ENCODE measurements around the gene PNLIPRP2.

The PNLIPRP2 gene

GRCh38 chr10:116629340-116629739 lies 8.6 kb downstream of the PNLIPRP2 start:
- Mint-ChIP-seq H3K4me3 (no peak overlapping the region), H3K27ac (no peak overlapping the region), H3K36me3 (ENCODE audit: low read depth) (no peaks in the 10 kb centered on the region), H3K9me3 (no peaks in the 10 kb centered on the region), H3K27me3 (ENCODE audit: low read depth) (no peaks in the 10 kb centered on the region), H3K4me1 (ENCODE audit: low read depth) (no peaks in the 10 kb centered on the region)

GRCh38 chr10:116630020-116630419 lies 9.3 kb downstream of the PNLIPRP2 start:
- no peak overlapping the region for H3K4me3 Mint-ChIP-seq
- H3K4me1 Mint-ChIP-seq (ENCODE audit: low read depth): no peaks in the 10 kb centered on the region
- no peaks in the 10 kb centered on the region for H3K36me3 Mint-ChIP-seq (ENCODE audit: low read depth)
- H3K27ac Mint-ChIP-seq: no peak overlapping the region
- H3K9me3 Mint-ChIP-seq: no peaks in the 10 kb centered on the region
- no peaks in the 10 kb centered on the region for H3K27me3 Mint-ChIP-seq (ENCODE audit: low read depth)

- Mint-ChIP-seq H3K27ac (no peak overlapping the region), H3K4me3 (no peak overlapping the region), H3K4me1 (ENCODE audit: low read depth) (no peaks in the 10 kb centered on the region), H3K36me3 (ENCODE audit: low read depth) (no peaks in the 10 kb centered on the region), H3K27me3 (ENCODE audit: low read depth) (no peaks in the 10 kb centered on the region), H3K9me3 (no peaks in the 10 kb centered on the region)
Measured at GRCh38 chr10:116631871-116632295, 11.1 kb downstream of the PNLIPRP2 start.

GRCh38 chr10:116632596-116633215 lies 12.0 kb downstream of the PNLIPRP2 start:
- Mint-ChIP-seq H3K27me3 (ENCODE audit: low read depth) (no peaks in the 10 kb centered on the region), H3K9me3 (no peaks in the 10 kb centered on the region), H3K4me3 (no peak overlapping the region), H3K36me3 (ENCODE audit: low read depth) (no peaks in the 10 kb centered on the region), H3K4me1 (ENCODE audit: low read depth) (no peaks in the 10 kb centered on the region), H3K27ac (no peak overlapping the region)

DNA sequence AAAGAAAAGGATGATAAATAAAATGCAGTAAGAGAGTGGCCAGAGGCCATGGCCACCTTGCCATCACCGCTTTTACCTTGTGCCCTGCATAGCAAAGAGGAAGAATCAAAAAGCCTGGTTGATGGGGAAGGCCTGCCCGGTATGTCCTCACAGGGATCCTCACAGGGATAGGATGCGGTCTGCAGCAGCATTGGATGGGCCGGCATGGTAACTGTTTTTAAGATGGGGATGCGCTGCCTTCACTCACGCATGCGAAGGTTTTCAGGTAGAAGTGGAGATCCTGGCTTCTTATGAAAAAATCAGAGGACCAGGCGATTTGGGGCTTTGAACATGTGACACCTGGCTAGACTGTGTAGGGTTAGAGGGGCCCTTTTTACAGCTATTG lies 12.5 kb downstream of the PNLIPRP2 start:
- no peak overlapping the region for H3K4me3 Mint-ChIP-seq
- no peaks in the 10 kb centered on the region for H3K36me3 Mint-ChIP-seq (ENCODE audit: low read depth)
- H3K9me3 Mint-ChIP-seq: no peaks in the 10 kb centered on the region
- H3K27ac Mint-ChIP-seq: no peak overlapping the region
- H3K4me1 Mint-ChIP-seq (ENCODE audit: low read depth): no peaks in the 10 kb centered on the region
- no peaks in the 10 kb centered on the region for H3K27me3 Mint-ChIP-seq (ENCODE audit: low read depth)

DNA sequence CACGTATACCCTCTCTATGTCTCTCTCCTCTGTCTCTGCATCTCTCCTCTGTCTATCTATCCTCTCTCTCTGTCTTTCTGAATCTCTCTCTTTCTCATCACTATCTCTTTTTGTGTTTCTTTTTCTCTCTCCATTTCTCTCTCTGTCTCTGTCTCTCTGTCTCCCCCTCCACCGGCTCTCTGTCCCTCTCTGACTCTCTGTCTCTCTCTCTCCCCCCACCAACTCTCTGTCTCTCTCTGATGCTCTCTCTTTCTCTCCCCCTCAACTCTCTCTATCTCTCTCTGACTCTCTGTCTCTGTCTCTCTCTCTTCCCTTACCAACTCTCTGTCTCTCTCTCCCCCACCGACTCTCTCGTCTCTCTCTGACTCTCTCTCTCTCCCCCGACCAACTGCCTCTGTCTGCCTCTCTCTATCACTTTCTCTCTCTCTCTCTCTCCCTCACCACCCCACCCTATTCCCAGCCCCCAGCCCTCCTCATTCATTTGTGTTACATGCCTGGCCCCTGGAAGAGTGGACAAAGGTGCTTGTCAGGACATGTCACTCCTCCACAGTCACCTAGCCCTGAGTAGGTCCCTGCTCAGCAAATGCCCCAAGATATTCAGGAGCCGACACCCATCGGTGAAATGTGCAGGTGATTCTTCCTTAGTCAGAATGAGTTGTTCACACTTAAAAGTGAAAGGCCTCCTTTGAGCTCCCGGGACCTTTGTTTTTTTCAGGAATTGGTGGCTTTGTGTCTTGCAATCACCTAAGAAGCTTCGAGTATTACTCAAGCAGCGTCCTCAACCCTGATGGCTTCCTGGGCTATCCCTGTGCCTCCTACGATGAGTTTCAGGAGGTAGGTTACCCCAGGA lies 13.6 kb downstream of the PNLIPRP2 start:
- Mint-ChIP-seq H3K4me3 (no peak overlapping the region), H3K36me3 (ENCODE audit: low read depth) (no peaks in the 10 kb centered on the region), H3K9me3 (no peaks in the 10 kb centered on the region), H3K27ac (no peak overlapping the region), H3K4me1 (ENCODE audit: low read depth) (no peaks in the 10 kb centered on the region), H3K27me3 (ENCODE audit: low read depth) (no peaks in the 10 kb centered on the region)

DNA sequence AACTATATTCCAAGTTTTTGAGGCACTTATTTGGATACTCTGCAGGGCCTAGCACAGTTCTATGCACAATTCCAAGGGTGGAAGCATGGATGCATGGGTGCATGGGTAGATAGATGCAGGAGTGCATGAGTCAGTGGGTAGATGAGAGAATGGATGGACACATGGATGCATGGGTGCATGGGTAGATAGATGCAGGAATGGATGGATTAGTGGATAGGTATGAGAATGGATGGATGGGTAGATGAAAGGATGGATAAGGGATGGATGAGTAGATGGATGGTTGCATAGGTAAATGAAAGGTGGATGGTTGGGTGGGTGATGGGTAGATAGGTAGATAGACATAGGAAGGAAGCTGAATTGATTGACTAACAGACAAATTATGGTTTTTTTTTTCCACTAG lies 15.6 kb downstream of the PNLIPRP2 start:
- Mint-ChIP-seq H3K4me1 (ENCODE audit: low read depth) (no peaks in the 10 kb centered on the region), H3K27ac (no peak overlapping the region), H3K27me3 (ENCODE audit: low read depth) (peaks cover 3% of the 10 kb centered on the region), H3K9me3 (no peaks in the 10 kb centered on the region), H3K36me3 (ENCODE audit: low read depth) (no peaks in the 10 kb centered on the region), H3K4me3 (no peak overlapping the region)

DNA sequence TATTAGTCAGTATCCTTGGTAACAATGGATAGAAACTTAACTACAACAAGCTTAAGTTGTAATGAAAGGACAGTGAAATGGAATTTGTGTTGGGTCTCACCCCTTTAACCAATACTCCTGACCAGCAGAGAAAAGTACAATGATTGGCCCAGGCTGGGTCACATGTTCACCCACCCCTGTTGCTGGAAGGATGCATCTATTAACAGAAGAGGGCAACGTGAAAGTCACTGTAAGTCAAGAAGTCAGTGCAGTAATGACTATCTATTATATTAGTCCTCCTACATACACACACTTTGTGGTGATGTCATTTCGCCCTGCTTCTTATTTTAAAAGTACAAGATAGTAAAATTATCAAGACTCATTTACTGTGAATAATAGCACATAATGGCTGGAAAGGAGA lies 16.2 kb downstream of the PNLIPRP2 start:
- H3K27me3 Mint-ChIP-seq (ENCODE audit: low read depth): peaks cover 3% of the 10 kb centered on the region
- H3K27ac Mint-ChIP-seq: no peak overlapping the region
- H3K36me3 Mint-ChIP-seq (ENCODE audit: low read depth): no peaks in the 10 kb centered on the region
- H3K4me3 Mint-ChIP-seq: no peak overlapping the region
- H3K4me1 Mint-ChIP-seq (ENCODE audit: low read depth): no peaks in the 10 kb centered on the region
- H3K9me3 Mint-ChIP-seq: no peaks in the 10 kb centered on the region

GRCh38 chr10:116637830-116638229 lies 17.1 kb downstream of the PNLIPRP2 start:
- Mint-ChIP-seq H3K27me3 (ENCODE audit: low read depth) (peaks cover 3% of the 10 kb centered on the region), H3K4me3 (no peak overlapping the region), H3K4me1 (ENCODE audit: low read depth) (no peaks in the 10 kb centered on the region), H3K36me3 (ENCODE audit: low read depth) (no peaks in the 10 kb centered on the region), H3K27ac (no peak overlapping the region), H3K9me3 (no peaks in the 10 kb centered on the region)

DNA sequence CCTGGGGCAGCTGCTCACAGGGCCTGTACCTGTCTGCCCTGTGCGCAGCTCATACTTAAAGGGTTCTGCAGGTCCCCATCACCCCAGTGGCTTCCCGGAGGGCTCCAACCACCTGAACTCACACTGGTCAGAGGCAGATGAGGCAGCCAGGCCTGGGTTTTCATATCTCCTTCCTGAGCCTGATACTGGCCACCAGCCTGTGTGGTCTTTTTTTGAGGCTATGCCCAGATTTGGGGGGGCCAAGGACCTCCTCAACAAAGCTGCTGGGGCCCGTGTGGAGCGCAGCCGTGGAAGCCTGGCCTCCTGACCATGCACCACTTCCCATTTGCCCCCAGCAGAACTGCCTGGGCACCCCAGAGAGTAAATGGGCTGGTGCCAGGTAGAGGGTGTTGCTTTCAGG lies 25.7 kb downstream of the PNLIPRP2 start:
- H3K9me3 Mint-ChIP-seq: peaks cover 7% of the 10 kb centered on the region
- H3K27me3 Mint-ChIP-seq (ENCODE audit: low read depth): no peaks in the 10 kb centered on the region
- H3K36me3 Mint-ChIP-seq (ENCODE audit: low read depth): no peaks in the 10 kb centered on the region
- H3K4me3 Mint-ChIP-seq: no peak overlapping the region
- H3K4me1 Mint-ChIP-seq (ENCODE audit: low read depth): no peaks in the 10 kb centered on the region
- no peak overlapping the region for H3K27ac Mint-ChIP-seq

DNA sequence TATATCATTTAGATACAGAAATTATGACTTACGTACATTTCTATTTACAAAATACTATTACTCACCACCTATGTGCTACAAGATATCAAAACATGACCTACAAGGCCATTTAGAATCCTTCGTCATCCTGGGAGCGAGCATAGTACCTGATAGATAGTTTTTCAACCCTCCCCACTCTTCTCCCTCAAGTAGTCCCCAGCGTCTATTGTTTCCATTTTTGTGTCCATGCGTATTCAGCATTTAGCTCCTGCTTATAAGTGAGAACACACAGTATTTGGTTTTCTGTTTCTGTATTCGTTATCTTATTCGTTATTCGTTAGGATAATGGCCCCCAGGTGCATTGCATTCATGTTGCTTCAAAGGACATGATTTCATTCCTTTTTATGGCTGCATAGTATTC lies 28.1 kb downstream of the PNLIPRP2 start:
- Mint-ChIP-seq H3K27ac (no peak overlapping the region), H3K9me3 (peaks cover 7% of the 10 kb centered on the region), H3K4me1 (ENCODE audit: low read depth) (no peaks in the 10 kb centered on the region)

DNA sequence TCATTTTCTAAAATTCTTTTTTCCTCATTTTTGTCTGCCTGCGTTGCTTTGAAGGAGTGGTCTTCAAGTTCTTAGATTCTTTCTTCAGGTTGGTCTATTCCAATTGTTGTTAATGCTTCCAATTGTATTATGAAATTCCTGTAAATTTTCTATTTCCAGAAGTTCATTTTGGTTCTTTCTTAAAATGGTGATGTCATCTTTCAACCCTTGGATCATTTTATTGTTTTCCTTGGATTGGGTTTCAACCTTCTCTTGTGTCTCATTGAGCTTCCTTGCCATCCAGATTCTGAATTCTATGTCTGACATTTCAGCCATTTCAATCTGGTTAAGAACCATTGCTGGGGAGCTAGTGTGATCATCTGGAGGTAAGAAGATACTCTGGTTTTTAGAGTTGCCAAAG lies 33.1 kb downstream of the PNLIPRP2 start:
- Mint-ChIP-seq H3K36me3 (ENCODE audit: low read depth) (no peaks in the 10 kb centered on the region), H3K4me1 (ENCODE audit: low read depth) (no peaks in the 10 kb centered on the region), H3K9me3 (peaks cover 7% of the 10 kb centered on the region), H3K4me3 (no peak overlapping the region), H3K27ac (no peak overlapping the region), H3K27me3 (ENCODE audit: low read depth) (no peaks in the 10 kb centered on the region)

More for the DNA sequence above, 28.1 kb downstream of the PNLIPRP2 start:
- Mint-ChIP-seq H3K36me3 (ENCODE audit: low read depth) (no peaks in the 10 kb centered on the region), H3K27me3 (ENCODE audit: low read depth) (no peaks in the 10 kb centered on the region), H3K4me3 (no peak overlapping the region)

- Mint-ChIP-seq H3K4me3 (no peak overlapping the region), H3K4me1 (ENCODE audit: low read depth) (no peaks in the 10 kb centered on the region), H3K9me3 (no peaks in the 10 kb centered on the region), H3K27me3 (ENCODE audit: low read depth) (no peaks in the 10 kb centered on the region), H3K36me3 (ENCODE audit: low read depth) (no peaks in the 10 kb centered on the region), H3K27ac (no peak overlapping the region)
Measured at GRCh38 chr10:116654816-116655215, 34.1 kb downstream of the PNLIPRP2 start.

DNA sequence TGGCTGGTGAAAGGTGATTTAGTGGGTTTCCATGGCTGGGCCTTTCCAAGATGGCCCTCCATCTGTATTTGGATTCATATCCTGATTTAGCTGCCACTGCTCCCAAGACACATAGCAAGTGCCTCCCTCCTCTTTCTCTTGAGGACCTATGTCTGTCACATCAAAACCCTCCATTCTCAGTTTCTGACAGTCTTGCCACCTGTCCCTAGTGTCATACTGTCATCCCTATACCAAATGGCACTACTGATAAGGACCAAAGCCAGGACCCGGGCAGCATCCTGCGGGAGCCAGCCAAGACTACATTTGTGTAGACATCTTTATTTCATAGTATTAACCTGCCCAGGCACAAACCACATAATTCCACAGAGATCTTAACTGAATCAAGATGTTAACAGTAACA lies 34.8 kb downstream of the PNLIPRP2 start:
- Mint-ChIP-seq H3K27me3 (ENCODE audit: low read depth) (no peaks in the 10 kb centered on the region), H3K4me1 (ENCODE audit: low read depth) (no peaks in the 10 kb centered on the region), H3K27ac (no peak overlapping the region), H3K9me3 (no peaks in the 10 kb centered on the region), H3K36me3 (ENCODE audit: low read depth) (no peaks in the 10 kb centered on the region), H3K4me3 (no peak overlapping the region)

GRCh38 chr10:116656044-116656443 lies 35.3 kb downstream of the PNLIPRP2 start:
- H3K27me3 Mint-ChIP-seq (ENCODE audit: low read depth): no peaks in the 10 kb centered on the region
- H3K4me3 Mint-ChIP-seq: no peak overlapping the region
- H3K4me1 Mint-ChIP-seq (ENCODE audit: low read depth): no peaks in the 10 kb centered on the region
- H3K36me3 Mint-ChIP-seq (ENCODE audit: low read depth): no peaks in the 10 kb centered on the region
- no peaks in the 10 kb centered on the region for H3K9me3 Mint-ChIP-seq
- H3K27ac Mint-ChIP-seq: no peak overlapping the region

Measured in T-helper 1 cell treated with Interleukin-12 subunit alpha and Interleukin-12 subunit beta and Interleukin-4 antibody, amounts not matched to agents 30 μg/mL and 1 μg/mL, for 36 hours (primary cell).